M059J (cell line): ENCODE measurements around the gene PCIF1. TPM values are rescaled to one million over a fixed set of nuclear protein-coding genes. Genes with fewer than 3 reads are reported as not detected.
"Not testable (repeated sequence)": the region's sequence is repeated elsewhere in the genome, so short reads cannot be mapped to it uniquely, and the experiment has no call there.

Experiments
- DNase-seq: peaks from one replicate; pipeline ENCODE4 v3.0.0-alpha.2; 2012; ENCODE audit warnings: low read depth
- total RNA-seq: library from RNA; depleted of rRNA; stranded (reverse); fragments of >200 nt; shearing (Covaris generic); gene quantifications from 2 replicates; pipeline ENCODE4 v1.2.3, GENCODE V29; 2014

The PCIF1 gene
- total RNA-seq, 1 experiment from 2014 or later = 14.5 TPM

- DNase-seq = no peak
Observed at GRCh38 chr20:45947110-45947866, 12.8 kb downstream of the PCIF1 start.

GRCh38 chr20:45948261-45948733, 13.8 kb downstream of the PCIF1 start:
- DNase-seq = no peak

GRCh38 chr20:45948742-45949541, 14.5 kb downstream of the PCIF1 start:
- DNase-seq = no peak

- DNase-seq = no peak
Observed at GRCh38 chr20:45949542-45950329, 15.3 kb downstream of the PCIF1 start.

- DNase-seq = no peak
Observed at GRCh38 chr20:45950330-45950646, 15.8 kb downstream of the PCIF1 start.

- DNase-seq = no peak
Observed at GRCh38 chr20:45951925-45952834, 17.7 kb downstream of the PCIF1 start.

GRCh38 chr20:45952861-45953260, 18.4 kb downstream of the PCIF1 start:
- no peak for DNase-seq

- DNase-seq = no peak
Observed at GRCh38 chr20:45953672-45954071, 19.2 kb downstream of the PCIF1 start.

GRCh38 chr20:45956326-45956725, 21.8 kb downstream of the PCIF1 start:
- not testable (repeated sequence) for DNase-seq

GRCh38 chr20:45957021-45957941, 22.8 kb downstream of the PCIF1 start:
- DNase-seq = no peak

GRCh38 chr20:45958593-45958992, 24.1 kb downstream of the PCIF1 start:
- no peak for DNase-seq

GRCh38 chr20:45959126-45959525, 24.6 kb downstream of the PCIF1 start:
- no peak for DNase-seq

- DNase-seq = no peak
Observed at GRCh38 chr20:45959956-45960630, 25.6 kb downstream of the PCIF1 start.

GRCh38 chr20:45962031-45962755, 27.7 kb downstream of the PCIF1 start:
- DNase-seq = no peak

- peak; percentile 66 for DNase-seq
Observed at GRCh38 chr20:45963059-45964005, 28.8 kb downstream of the PCIF1 start.

- no peak for DNase-seq
Observed at GRCh38 chr20:45964006-45964400, 29.5 kb downstream of the PCIF1 start.

- no peak for DNase-seq
Observed at GRCh38 chr20:45965169-45966002, 30.9 kb downstream of the PCIF1 start.
